Measurements from ENCODE around the gene CMTM2.
"Not testable (repeated sequence)": the region's sequence is repeated elsewhere in the genome, so short reads cannot be mapped to it uniquely, and the experiment has no call there.

Gene CMTM2

DNA sequence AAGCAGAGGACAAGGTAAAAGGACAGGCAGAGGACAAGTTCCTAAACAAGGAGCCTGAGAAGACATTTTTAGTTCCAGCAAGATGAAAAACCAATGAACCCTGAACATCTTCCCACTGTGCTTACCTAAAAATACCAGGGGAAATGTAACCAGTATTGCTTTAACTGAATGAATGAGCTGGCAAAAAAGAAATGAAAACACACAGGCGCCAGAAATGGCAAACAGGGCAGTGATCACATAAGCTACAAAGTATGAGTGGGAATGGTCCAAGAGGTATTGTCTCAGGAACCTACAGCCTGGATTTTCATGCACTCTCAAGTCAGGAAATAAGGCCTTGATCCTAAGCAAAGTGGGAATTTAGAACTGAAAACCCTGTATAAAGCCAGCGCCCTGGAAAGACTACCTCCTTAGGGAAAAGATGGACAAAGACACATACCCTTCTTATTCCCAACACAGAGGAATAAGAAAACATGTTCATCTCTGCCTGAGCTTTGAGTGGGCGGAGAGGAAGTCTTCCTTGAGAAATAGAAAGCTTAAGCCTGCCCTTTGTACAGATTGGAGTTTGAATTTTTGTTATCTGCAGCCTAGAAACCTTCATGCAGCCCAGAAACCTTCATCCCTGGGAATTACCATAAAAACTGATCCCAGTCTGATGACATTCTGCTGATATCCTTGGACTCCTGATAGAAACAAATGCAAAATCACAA, 2.1 kb downstream of the CMTM2 start:
- DNase-seq (ENCODE audit: low spot score), result no peak

DNA sequence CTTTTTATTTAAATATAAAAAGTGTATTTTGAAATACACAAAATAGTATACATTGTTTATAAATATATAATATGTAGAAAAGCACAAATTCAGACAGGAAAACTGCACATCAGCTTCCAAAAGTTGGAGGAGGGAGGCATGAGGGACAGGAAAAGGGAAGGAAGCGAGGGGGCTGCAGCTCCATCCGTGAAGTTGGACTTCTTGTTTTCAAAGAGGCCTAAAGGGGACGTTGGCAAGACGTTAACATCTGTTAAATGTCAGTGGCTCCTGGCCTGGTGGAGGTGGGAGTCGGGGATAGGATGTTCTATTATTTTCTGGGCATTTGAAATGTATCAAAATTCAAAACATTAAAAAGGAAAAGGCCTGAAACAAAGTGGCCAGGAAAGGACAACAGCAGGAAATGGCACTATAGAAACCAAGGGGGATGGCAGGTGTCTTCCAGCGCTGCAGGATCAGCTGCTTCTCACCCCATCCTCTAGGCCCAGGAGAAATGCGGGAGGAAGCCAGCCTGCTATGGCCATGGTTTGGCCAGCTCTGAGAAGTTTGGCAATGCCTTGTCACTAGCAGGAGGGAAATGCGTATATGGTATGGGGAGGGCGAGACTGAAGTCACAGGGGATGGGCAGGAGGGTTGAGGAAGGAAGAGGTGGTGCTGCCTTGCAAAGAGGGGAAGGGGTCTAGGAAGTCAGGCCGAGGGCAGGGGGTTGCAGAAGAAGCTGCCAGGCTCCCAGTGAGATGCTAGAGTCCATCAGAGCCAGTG, 6.4 kb downstream of the CMTM2 start:
- no peak for DNase-seq (ENCODE audit: low spot score)

GRCh38 chr16:66587881-66588600, 8.8 kb downstream of the CMTM2 start:
- no peak for DNase-seq (ENCODE audit: low spot score)

DNA sequence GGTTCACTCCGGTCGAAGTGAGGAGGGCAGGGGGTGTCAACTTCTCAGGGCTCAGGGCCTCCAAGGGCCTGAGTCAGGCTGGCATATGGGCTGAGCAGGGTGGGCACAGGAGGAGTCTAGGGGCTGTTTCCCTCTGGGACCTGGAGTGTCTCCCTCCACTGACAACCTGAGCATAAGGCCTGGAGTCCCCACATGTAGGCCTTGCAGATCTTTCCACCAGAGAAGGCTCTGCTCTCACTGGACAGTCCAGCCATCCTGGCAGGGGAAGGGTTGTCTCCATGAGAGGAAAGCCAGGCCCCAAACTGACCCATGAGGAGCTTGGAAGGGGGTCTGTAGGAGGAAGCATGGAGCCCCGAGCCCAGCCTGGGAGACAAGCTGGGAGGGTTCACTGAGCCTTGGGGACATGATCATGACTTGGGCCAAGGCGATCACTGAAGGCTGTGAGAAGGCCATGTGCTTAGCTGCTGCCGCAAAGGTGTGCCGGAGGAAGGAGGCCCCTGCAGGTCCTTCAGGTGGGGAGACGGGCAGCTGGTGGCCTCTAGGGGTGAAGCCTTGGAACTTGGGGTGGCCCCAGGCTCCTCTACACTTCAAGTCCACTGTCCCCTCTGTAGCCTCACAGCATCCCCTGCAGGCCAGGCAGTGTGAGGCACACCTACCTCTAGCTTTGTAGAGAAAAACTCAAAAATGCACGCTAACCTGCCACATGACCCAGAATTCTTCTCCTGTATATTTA, 9.9 kb downstream of the CMTM2 start:
- DNase-seq (ENCODE audit: low spot score), result peak; percentile 75

GRCh38 chr16:66590322-66590721, 11.1 kb downstream of the CMTM2 start:
- DNase-seq (ENCODE audit: low spot score), result peak; percentile 46

- DNase-seq (ENCODE audit: low spot score), result no peak
Observed at GRCh38 chr16:66591018-66591417, 11.8 kb downstream of the CMTM2 start.

DNA sequence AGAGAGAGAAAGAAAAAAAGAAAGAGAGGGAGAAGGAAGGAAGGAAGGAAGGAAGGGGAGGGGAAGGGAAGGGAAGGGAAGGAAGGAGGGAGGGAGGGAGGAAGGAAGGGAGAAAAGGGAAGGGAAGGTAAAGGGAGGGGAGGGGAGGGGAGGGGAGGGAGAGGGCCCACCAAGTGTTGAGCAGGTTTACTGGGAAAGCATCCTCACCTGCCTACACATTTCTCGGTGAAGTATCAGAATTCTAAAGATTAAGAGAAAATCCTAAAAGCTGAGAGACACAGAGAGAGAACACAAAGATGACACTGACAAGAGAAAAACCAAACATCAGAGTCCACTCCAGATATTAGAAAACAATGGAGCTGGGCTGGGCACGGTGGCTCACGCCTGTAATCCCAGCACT, 13.0 kb downstream of the CMTM2 start:
- no peak for DNase-seq (ENCODE audit: low spot score)

- no peak for DNase-seq (ENCODE audit: low spot score)
Observed at GRCh38 chr16:66592814-66593213, 13.6 kb downstream of the CMTM2 start.

GRCh38 chr16:66594739-66595138, 15.5 kb downstream of the CMTM2 start:
- DNase-seq (ENCODE audit: low spot score), result no peak

GRCh38 chr16:66596559-66596958, 17.3 kb downstream of the CMTM2 start:
- DNase-seq (ENCODE audit: low spot score), result not testable (repeated sequence)

- no peak for DNase-seq (ENCODE audit: low spot score)
Observed at GRCh38 chr16:66596986-66597848, 18.0 kb downstream of the CMTM2 start.

GRCh38 chr16:66598111-66598510, 18.8 kb downstream of the CMTM2 start:
- no peak for DNase-seq (ENCODE audit: low spot score)

DNA sequence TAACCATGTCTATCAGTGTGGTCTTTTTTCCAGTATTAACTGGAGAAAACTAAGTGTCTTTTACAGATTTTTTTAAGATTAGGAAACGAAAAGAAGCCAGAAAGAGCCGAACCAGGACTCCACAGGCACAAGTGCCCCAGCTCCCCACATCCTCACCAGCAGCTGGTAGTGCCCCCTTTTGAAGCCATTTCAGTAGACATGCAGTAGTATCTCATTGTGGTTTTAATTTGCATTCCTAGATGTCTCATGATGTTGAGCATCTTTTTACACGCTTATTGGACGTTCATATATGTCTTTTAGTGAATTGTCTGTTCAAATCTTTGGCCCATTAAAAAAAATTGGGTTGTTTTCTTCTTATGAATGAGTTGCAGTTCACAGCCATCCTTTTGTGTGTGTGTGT, 20.5 kb downstream of the CMTM2 start:
- DNase-seq (ENCODE audit: low spot score), result no peak

DNA sequence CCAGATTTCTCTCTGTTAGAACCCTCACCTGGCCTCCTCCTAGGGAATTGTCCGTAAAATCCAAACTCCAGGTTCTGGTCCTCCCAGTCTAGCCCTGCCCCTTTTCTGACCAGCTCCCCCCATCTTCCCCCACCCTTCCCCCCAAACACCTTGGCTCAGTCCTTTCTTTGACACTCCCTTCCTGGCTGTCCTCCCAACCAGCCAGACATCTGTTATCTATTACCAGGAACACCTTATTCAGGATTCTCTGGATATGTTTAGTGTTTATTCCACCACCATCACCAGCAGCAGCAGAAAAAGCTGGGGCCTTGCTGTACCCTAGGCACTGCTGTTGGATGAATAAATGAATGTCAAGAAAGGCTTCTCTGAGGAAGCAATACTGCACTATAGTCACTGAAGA, 21.2 kb downstream of the CMTM2 start:
- no peak for DNase-seq (ENCODE audit: low spot score)

DNA sequence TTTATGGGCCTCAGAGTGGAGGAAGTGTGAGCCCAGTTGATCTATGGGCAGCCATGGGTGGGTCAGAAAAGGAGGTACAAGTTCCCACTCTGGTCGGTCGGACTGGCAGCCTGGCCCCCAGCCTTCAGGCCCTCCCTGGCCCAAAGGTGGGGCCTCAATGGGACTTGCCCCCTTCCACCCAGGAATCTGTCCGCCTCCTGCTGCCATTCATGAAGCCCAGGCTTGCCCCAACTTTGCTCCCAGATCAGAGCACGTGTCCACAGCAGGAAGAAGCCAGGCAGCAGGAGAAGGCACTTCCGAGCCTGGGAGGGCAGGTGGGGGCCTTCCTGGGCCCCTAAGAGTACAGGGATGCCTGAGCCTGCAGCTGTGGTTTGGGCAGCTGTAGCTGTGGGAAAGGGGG, 22.2 kb downstream of the CMTM2 start:
- DNase-seq (ENCODE audit: low spot score), result no peak

DNA sequence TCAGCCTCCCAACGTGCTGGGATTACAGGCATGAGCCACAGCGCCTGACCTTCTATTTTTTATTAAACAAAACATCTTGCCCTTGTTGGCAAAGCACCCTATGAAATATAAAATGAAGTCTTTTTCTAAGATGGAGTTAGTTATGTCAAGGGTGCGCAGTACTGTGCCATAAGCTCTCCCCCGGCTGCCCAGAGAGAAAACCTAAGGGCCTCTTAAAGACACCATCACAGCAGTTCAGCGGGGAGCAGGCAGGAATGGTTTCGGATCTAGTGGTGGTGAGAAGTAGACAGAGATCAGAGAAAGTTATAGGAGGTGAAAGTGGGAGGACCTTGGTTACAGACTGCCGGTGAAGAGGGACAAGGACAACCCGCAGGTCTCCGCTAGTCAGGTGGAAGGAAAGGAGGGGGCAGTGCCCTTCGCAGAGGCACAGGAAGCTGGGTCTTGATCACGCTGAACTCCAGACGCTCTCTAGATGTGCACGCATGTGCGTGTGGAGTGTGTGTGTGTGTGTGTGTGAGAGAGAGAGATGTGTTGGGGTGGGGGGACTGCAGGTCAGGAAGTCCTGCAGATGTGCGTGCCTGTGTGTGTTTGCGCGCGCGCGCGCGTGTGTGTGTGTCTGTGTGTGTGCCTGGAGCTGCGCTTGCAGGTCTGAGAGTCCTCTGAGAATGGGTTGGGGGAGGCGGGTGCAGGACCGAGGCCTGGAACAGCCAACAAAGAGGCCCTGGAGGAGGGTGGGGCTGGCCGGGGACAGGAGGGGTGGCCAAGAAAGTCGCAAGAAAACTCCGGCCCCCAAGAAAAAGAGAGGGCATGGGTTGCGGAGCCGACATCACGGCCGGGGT, 24.5 kb downstream of the CMTM2 start:
- DNase-seq (ENCODE audit: low spot score), result peak; percentile 83

DNA sequence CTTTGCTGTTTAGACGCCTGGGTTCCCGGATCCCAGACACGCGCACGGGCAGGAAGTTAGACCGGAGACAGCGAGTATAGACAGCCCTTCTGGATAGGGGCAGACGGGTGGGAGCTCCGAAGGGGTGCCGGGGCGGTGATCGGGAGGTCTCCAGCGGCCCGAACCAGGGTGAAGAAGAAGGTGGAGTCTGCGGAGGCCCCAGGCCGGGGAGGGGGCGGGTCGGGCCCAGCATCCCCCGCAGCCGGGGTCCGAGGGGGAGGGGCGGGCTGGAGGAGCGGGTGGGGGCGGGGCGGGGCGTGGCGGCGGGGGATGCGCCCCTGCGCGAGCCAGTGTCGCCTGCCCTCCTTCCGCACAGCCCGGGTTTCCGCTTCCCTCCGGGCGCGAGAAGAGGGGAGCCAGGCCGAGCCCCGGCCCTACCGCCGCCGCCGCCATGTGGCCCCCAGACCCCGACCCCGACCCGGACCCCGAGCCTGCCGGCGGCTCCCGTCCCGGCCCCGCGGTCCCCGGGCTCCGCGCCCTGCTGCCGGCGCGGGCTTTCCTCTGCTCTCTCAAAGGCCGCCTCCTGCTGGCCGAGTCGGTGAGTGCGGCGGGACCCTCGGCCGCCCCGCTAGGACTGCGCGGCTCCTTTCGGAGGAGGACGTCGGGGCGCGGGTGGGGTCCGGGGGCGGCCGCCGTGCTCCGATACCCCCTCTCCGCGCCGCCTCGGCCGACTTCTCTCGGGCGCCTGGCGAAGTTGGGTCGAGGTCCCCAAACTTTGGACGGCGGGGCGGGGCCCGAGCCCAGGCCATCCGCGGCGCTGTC, 25.3 kb downstream of the CMTM2 start, which contains the start of gene CMTM3:
Gene CMTM3 (plus strand): TSS at position 329 of the 801 bp plus-strand sequence. CDS start 102 bp downstream, at position 431.
- DNase-seq (ENCODE audit: low spot score), result peak; percentile 72

DNA sequence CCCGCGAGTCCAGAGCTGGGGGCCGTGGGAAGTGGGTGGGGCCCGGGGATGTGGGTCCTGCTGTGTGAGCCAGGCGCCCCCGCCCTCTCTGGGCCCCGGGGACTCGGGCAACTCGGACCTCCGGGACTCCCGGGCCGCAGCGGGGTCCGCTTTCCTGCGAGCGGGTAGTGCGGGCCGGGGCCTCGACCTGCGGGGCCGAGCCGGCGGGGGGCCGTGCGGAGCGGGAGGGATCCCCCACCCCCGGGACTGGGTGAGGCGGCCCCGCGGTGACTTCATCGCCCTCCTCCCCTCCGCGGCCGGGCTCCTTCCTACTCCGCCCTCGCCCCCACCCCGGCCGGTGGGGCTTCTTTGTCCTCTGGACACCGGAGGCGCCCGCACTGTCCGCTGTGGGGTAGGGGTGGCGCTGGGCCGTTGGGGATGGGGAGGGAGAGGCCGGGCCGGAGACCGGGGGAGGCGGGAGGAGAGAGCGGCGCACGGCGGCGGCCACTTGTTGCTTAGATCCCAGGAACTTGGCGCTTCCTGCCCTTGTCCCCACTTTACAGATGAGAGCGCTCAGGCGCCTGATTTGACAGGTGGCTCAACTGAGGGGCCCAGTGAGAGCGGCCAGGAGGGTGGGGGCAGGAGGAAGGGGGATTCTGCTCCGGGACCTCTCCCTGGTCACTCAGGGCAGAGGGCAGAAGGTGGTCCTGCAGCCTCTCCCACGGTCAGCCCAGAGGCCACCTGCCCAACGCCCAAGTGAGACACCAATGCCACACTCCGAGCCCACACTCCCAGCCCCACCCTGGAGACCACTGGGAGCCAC, 26.1 kb downstream of the CMTM2 start:
- DNase-seq (ENCODE audit: low spot score), result peak; percentile 35
